DMS153 (cell line): ENCODE data around the gene TP73.
A peak's percentile ranks its signal among the peaks of the same experiment; 100 is the strongest.
"Not testable (repeated sequence)": the region's sequence is repeated elsewhere in the genome, so short reads cannot be mapped to it uniquely, and the experiment has no call there.

ENCODE experiments used
- DNase-seq: peaks from one replicate; lab custom pipeline; 2025; lab: John Stamatoyannopoulos, UW

Gene TP73

GRCh38 chr1:3618881-3619671 is 33.2 kb upstream of the TP73 start:
- DNase-seq = peak; percentile 30

GRCh38 chr1:3620708-3621107 is 31.6 kb upstream of the TP73 start:
- DNase-seq = no peak

DNA sequence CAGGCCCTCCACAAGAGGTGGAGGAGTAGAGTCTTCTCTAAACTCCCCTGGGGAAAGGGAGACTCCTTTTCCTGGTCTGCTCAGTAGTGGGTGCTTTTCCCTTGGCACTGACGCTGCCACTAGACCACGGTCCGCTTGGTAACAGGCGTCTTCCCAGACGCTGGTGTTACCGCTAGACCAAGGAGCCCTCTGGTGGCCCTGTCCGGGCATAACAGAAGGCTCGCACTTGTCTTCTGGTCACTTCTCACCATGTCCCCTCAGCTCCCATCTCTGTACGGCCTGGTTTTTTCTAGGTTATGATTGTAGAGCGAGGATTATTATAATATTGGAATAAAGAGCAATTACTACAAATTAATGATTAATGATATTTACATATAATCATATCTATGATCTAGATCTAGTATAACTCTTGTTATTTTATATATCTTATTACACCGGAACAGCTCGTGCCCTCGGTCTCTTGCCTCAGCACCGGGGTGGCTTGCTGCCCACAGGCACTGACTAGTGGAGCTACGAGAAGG is 31.1 kb upstream of the TP73 start:
- peak; percentile 29 for DNase-seq

- not testable (repeated sequence) for DNase-seq
Measured at GRCh38 chr1:3622102-3622501, 30.2 kb upstream of the TP73 start.

GRCh38 chr1:3623441-3624199 is 28.7 kb upstream of the TP73 start:
- DNase-seq = no peak

DNA sequence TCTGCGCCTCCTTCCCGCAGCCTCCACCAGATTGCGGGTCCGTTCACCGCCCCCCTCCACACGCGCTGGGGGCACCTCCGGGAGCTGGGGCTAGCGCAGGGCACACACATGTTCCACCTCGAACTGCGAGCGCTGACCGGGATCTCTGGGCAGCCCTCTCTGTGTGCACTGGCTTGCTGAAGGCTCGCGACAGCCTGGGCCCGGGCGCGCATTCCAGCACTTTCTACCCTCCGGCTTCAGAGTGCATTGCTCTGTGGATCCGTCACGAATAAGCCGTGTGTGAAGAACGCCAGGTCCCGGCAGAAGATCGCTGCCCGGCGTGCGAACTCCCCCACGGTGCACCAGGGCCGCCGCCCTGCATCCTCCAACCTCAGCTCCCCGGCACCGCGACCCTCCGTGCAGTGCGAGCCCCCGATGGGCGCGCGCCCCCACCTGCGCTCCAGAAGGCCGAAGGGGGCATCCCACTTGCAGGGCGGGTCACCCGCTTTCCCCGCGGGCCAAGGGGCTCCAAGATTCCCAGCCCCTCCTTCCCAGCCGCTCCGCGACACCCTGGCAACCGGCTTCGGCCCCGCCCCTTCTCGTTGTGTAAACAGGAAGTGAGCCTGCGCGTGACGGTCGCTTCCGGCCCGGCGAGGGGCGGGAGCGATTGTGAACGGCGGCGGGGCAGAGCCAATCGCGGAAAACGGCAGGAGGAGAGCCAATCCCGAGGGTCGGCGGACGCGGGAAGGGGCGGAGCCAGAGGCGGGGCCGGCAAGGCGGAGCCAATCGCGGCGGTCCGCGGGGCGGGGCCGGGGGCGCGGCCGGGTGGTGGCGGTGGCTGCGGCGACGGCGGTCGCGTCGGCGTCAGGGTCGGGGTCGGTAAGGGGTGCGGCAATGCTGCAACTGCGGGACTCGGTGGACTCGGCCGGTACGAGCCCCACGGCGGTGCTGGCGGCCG is 27.8 kb upstream of the TP73 start, which contains the start of gene TPRG1L:
TSS of gene TPRG1L (plus strand) at position 816 of the 937 bp plus-strand sequence. CDS start at position 874, 58 bp downstream.
- peak; percentile 81 for DNase-seq

GRCh38 chr1:3625151-3625907 is 27.0 kb upstream of the TP73 start:
- DNase-seq = no peak

DNA sequence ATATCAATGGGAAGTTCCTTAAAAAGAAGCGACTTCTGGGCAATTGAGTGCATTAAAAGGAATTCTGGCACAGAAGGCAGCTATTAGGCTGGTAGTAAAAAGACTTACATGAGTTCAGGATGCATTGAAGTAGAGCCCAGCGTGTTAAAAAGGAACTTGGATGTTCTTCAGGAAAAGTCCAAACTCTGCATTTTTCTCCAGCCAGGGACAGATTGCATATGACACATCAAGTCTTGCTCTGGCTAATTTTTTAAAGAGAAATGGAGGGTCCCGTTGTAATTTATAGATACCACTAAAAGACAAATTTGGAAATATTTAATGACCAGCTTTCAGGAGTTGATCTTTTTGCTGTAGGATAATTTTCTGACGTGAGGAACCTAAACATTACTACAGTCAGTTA is 26.3 kb upstream of the TP73 start:
- no peak for DNase-seq

DNA sequence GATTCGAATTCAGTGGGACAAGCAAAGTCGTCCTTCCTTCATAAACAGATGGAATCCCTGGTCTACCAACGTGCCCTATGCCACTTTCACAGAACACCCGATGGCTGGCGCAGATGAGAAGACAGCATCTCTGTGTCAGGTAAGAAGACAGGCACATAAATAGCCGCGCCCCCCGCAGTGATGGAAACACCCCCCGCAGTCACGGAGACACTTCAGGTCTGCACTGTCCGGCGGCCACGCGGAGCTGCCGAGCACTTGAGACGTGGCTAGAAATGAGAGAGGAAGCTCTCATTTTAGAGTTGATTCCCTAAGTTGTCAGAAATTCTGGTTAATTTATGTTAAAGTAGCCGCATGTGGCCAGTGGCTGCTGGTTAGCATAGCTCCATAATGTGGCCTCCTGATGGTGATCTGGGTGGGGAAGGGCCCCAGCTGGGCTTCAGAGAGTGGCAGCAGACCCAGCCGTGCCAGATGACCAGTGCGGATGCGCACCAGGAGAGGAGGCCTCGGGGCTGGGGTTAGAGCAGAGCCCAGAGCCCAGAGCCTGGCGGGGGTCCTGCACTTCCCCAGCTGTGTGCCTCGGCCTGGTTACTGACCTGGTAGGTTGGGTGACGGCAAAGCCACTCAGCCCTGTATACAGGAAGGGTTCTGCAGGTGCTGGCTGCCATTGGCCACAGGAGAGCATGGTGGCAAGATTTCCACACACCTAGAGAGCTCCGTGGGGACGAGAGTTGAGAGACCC is 24.6 kb upstream of the TP73 start:
- no peak for DNase-seq

DNA sequence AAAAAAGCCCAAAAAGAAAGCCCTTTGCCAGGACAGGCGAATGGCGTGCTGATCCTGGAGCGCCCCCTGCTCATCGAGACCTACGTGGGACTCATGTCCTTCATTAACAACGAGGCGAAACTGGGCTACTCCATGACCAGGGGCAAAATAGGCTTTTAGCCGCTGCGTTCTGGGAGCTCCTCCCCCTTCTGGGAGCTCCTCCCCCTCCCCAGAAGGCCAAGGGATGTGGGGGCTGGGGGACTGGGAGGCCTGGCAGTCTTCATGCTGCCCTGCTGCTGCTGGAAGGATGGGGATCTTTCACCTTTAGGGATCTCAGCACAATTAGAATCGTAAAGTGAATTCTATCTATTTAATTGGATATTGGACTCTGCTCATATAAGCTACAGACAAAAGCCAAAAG is 23.9 kb upstream of the TP73 start:
- DNase-seq = no peak

DNA sequence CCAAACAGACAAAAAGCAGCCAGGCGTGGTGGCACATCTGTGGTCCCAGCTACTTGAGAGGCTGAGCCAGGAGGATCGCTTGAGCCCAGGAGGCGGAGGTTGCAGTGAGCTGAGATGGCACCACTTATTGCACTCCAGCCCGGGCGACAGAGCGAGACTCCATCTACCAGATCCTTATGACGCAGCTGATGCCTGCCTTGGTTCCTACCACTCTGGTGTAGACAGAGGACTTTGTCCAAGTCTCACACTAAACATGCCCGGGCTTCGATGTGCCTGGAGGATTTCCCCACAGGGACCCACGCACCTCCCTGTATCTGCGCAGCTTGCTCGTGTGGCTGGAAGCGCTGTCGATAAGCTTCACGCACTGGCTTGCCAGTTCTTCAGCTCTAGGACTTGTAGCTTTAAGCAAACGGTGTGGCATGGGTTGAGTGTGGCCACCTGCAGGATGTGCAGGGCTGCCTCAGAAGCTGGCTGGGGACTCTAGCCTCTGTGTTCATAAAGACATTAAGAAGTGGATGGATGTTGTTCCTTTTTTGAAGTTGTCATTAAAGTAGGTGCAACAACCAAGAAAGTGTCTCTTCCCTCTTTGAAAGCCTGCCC is 22.7 kb upstream of the TP73 start:
- no peak for DNase-seq

- DNase-seq = no peak
Measured at GRCh38 chr1:3630161-3630611, 22.1 kb upstream of the TP73 start.

GRCh38 chr1:3630914-3631313 is 21.4 kb upstream of the TP73 start:
- no peak for DNase-seq

- DNase-seq = no peak
Measured at GRCh38 chr1:3631320-3632260, 20.7 kb upstream of the TP73 start.

DNA sequence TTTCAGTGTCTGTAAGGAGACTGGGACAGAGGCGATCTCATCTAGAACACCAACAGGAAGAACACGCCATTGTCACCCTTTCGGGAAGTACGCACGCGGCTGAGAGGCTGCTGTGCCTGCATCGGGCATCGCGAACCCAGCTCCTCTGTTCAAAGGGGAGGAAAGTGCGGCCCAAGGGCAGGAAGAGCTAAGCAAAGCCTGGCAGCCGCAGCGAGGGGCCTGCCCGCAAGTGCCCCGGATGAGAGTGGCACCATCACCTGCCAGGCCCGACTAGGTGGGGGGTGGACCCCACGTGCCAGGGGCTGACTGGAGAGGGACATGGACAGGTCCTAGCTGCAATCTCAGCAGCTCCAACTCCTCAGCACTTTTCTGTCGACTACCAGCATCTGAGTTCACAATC is 20.0 kb upstream of the TP73 start:
- no peak for DNase-seq

DNA sequence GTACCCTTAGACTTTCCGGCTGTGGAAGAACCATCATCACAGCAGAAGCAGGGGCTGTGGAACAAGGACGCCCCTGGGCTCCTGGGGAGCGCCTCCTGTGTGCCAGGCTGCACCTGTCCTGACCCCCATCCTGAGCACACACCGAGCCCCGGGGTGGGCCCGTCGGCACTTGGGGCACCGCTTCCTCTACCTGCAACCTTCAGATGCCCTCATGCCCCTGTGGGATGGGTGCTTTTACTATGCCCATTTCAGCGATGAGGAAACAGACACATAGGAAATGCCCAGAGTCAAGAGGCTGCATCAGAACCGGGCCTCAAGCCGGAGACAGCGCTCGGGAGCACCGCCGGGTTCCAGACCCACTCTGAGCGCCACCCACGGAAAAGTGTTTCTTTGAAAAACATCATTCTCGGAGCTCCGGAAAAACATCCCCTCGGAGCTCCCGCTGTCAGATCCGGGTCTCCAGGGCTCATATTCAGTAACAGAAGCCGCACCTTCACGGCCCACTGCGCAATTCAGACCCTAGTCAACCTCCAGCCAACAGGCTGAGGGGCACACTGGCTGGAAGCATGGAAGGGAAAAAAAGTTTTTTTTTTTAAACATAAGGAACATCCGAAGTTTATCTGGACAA is 19.5 kb upstream of the TP73 start:
- no peak for DNase-seq

- no peak for DNase-seq
Measured at GRCh38 chr1:3633344-3634058, 18.8 kb upstream of the TP73 start.
